Subcutaneous preadipocyte (primary cell): Measurements from ENCODE around the gene SLC2A11. TPM values are rescaled to one million over a fixed set of nuclear protein-coding genes. Genes with fewer than 3 reads are reported as not detected.

Source experiments
- small RNA-seq: library from RNA; depleted of rRNA; stranded (forward); fragments of <200 nt; gene quantifications from one replicate; pipeline ENCODE3, GENCODE V24; 2012
- total RNA-seq: library from RNA; depleted of rRNA; stranded (reverse); fragments of >200 nt; gene quantifications from 2 replicates; pipeline ENCODE4 v1.2.3, GENCODE V29; 2012

SLC2A11 gene
- 6.2 and 6.3 TPM in 2 replicates for total RNA-seq

GRCh38 chr22:23857606-23858483, at the start of gene SLC2A11:
TSS of gene SLC2A11 (plus strand) at chr22:23857875. CDS start at chr22:23858000, 125 bp downstream.

GRCh38 chr22:23838681-23839468, 18.8 kb upstream of the SLC2A11 start, which contains the start of gene DERL3:
TSS of gene DERL3 (minus strand) at chr22:23839006. CDS start at chr22:23838987, 19 bp downstream.

GRCh38 chr22:23893945-23894709, 36.5 kb downstream of the SLC2A11 start, which contains the start of gene MIF:
TSS of gene MIF (plus strand) at chr22:23894383. CDS start at chr22:23894475, 92 bp downstream.

Small RNA genes lying within 50 kb of the gene (small RNA-seq; reads per million reads assigned to genes)
- gene RN7SL268P = not detected

Other genes with a start within 250 kb of the SLC2A11 start
- under 0.01 TPM in 1 of 2 replicates, not detected in the other for gene DRICH1, start 225.6 kb upstream of the SLC2A11 start, total RNA-seq
- gene RGL4, start 166.9 kb upstream of the SLC2A11 start, total RNA-seq = not detected in 2 replicates
- 3.3 and 4.9 TPM in 2 replicates for gene ZNF70, start 106.8 kb upstream of the SLC2A11 start, total RNA-seq
- not detected in 2 replicates for gene VPREB3, start 103.5 kb upstream of the SLC2A11 start, total RNA-seq
- gene C22orf15, start 94.9 kb upstream of the SLC2A11 start, total RNA-seq = not detected in 2 replicates
- 1.1 and 10.9 TPM in 2 replicates for gene CHCHD10, start 89.9 kb upstream of the SLC2A11 start, total RNA-seq
- gene MMP11, start 85.0 kb upstream of the SLC2A11 start, total RNA-seq = 2.9 and 3.3 TPM in 2 replicates
- 53.0 and 58.8 TPM in 2 replicates for gene SMARCB1, start 70.9 kb upstream of the SLC2A11 start, total RNA-seq
- 0.37 and 1.6 TPM in 2 replicates for gene DERL3, start 18.9 kb upstream of the SLC2A11 start, total RNA-seq
- gene MIF, start 36.5 kb downstream of the SLC2A11 start, total RNA-seq = 204 and 431 TPM in 2 replicates
- 0.39 and 8.5 TPM in 2 replicates for gene GSTT2B, start 103.3 kb downstream of the SLC2A11 start, total RNA-seq
- gene DDTL, start 109.0 kb downstream of the SLC2A11 start, total RNA-seq = 3.7 TPM in 2 replicates
- gene DDT, start 116.6 kb downstream of the SLC2A11 start, total RNA-seq = 99.7 and 132 TPM in 2 replicates
- gene GSTT2, start 122.3 kb downstream of the SLC2A11 start, total RNA-seq = 0.73 TPM in 1 of 2 replicates, not detected in the other
- gene GSTT4, start 147.6 kb downstream of the SLC2A11 start, total RNA-seq = not detected in 2 replicates
- 55.5 and 63.1 TPM in 2 replicates for gene CABIN1, start 153.4 kb downstream of the SLC2A11 start, total RNA-seq